ENCODE measurements around the gene GPR162.

GRCh38 chr12:6824085-6824775, 2.6 kb downstream of the GPR162 start:
- no peak for TF ChIP-seq CTCF (IDR thresholded peaks at IDR 0.05; ENCODE audit: low read length)
- no peak for TF ChIP-seq EZH2 (optimal IDR thresholded peaks at IDR 0.05; ENCODE audit: low read depth, low read length)
- no peak for TF ChIP-seq EZH2phosphoT487 (IDR thresholded peaks at IDR 0.05; ENCODE audit: low read length)

All from MM.1S (cell line).